Mucosa of stomach (tissue), 1 donor: ENCODE measurements around the gene TUBB4A.

Source experiments
- H3K27me3 ChIP-seq: one replicate; pipeline ENCODE4 v1.7.0; 2013; ENCODE audit warnings: mild to moderate bottlenecking, low read length; ENCODE audit not compliant: control insufficient read depth, insufficient read depth
- H3K36me3 ChIP-seq: one replicate; pipeline ENCODE4 v1.7.0; 2013; ENCODE audit warnings: low read length; ENCODE audit not compliant: control insufficient read depth, insufficient read depth
- H3K4me1 ChIP-seq: one replicate; pipeline ENCODE4 v1.7.0; 2013; ENCODE audit warnings: mild to moderate bottlenecking, low read length; ENCODE audit not compliant: control insufficient read depth, insufficient read depth
- H3K4me3 ChIP-seq: one replicate; pipeline ENCODE4 v1.7.0; 2013; ENCODE audit warnings: low read length
- H3K9ac ChIP-seq: one replicate; pipeline ENCODE4 v1.7.0; 2013; ENCODE audit warnings: mild to moderate bottlenecking, low read length, moderate library complexity
- H3K9me3 ChIP-seq: one replicate; pipeline ENCODE4 v1.7.0; 2013; ENCODE audit warnings: mild to moderate bottlenecking, low read length, moderate library complexity; ENCODE audit not compliant: control insufficient read depth
- donor health status: Pancreatic carcinoma.

The TUBB4A gene

DNA sequence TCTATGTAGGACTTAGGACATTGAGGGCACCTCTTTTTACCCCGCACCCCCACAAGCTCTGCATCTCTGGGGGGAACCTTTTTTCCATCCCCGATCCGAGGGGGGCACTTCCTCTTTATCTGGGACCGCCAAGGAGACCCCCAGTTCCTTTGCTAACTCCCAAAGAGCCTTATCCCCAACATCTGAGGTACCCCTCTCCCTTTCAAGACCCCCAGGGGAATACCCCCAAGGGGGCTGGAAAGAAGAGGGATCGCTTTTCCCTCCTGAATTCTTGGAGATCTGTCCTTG lies 29.8 kb upstream of the TUBB4A start:
- Histone ChIP-seq H3K9ac (no peak overlapping the region), H3K27me3 (peaks cover 46% of the 10 kb centered on the region), H3K36me3 (no peaks in the 10 kb centered on the region), H3K4me1 (peaks cover 26% of the 10 kb centered on the region), H3K9me3 (no peaks in the 10 kb centered on the region), H3K4me3 (no peak overlapping the region)

DNA sequence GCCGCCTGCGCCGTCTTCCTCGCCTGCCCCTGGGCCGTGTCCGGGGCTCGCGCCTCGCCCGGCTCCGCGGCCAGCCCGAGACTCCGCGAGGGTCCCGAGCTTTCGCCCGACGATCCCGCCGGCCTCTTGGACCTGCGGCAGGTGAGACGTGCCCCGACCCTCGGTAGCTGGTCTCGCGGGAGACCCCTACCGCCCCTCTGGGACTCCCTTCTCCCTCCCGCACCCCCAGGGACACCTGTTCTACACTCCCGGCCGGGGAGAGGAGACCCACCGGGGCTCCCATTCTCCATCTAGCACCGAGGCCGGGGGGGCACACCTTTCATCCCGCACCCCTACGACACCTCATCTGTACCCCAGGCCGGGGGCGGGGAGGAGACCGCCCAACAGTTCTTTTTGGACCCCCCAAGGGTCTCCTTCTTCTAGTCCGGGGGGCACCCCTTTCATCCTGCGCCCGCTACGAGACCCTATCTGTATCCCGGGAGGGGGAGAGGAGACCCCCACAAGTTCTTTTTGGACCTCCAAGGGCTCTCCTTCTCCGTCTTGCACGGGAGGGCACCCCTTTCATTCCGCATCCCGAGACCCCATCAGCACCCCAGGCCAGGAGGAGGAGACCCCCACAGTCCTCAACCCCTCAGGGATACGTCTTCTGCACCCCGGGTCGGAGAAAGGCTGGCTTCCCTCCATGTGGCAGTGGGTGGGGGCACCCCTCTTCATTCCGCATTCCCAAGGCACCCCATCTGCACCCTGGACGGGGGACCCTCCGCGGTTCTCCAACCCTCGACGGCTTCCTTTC lies 29.2 kb upstream of the TUBB4A start:
- no peaks in the 10 kb centered on the region for H3K9me3 ChIP-seq
- peak overlapping the region; percentile 53 for H3K9ac ChIP-seq
- no peaks in the 10 kb centered on the region for H3K36me3 ChIP-seq
- H3K4me3 ChIP-seq: peak overlapping the region; percentile 19
- H3K27me3 ChIP-seq: peaks cover 46% of the 10 kb centered on the region
- peaks cover 25% of the 10 kb centered on the region for H3K4me1 ChIP-seq

DNA sequence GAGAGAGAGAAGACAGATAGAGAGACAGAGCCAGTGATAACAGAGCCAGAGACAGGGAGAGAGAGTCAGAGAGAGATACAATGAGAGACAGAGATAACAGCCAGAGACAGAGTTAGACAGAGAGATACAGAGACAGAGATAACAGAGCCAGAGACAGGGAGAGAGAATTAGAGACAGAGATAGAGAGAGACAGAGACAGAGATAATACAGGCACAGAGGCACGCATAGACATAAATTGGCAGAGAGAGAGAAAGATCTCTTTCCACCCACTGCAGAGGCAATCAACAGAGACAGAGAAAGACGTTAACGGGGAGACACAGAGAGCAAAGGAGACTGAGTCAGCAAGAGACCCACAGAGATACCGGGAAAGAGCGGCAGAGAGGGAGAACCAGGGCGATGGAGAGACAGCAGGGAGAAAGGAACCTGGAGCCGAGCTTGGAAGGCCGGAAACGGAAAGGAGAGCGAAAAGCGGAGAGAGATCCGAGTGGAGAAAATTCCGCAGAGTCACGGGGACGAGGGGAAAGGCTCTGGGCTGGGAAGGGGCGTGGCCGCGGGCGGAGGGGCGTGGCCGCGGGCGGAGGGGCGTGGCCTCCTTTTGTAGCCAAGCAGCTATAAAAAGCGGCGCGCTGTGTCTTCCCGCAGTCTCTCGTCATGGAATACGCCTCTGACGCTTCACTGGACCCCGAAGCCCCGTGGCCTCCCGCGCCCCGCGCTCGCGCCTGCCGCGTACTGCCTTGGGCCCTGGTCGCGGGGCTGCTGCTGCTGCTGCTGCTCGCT lies 28.5 kb upstream of the TUBB4A start, which contains the start of gene TNFSF9:
TNFSF9 (plus strand) TSS at position 641 of the 777 bp plus-strand sequence; CDS start at position 652, 11 bp downstream.
- peaks cover 46% of the 10 kb centered on the region for H3K27me3 ChIP-seq
- peak within 1 kb of the TSS; percentile 53 for H3K9ac ChIP-seq
- H3K4me1 ChIP-seq: peaks cover 23% of the 10 kb centered on the region
- H3K4me3 ChIP-seq: peak within 1 kb of the TSS; percentile 19
- H3K9me3 ChIP-seq: no peaks in the 10 kb centered on the region
- no peaks in the 10 kb centered on the region for H3K36me3 ChIP-seq

DNA sequence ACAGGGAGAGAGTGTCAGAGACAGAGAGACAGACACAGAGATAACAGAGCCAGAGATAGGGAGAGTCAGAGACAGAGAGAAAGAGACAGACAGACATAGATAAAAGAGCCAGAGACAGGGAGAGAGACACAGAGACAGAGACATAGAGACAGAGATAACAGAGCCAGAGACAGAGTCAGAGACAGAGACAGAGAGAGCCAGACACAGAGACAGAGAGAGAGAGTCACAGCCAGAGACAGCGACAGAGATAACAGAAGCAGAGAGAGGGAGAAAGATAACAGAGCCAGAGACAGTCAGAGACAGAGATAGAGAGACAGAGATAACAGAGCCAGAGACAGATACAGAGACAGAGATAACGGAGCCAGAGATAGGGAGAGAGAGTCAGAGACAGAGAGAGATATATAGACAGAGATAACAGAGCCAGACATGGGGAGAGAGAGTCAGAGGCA lies 27.9 kb upstream of the TUBB4A start:
- H3K27me3 ChIP-seq: peaks cover 46% of the 10 kb centered on the region
- peaks cover 23% of the 10 kb centered on the region for H3K4me1 ChIP-seq
- H3K36me3 ChIP-seq: no peaks in the 10 kb centered on the region
- no peaks in the 10 kb centered on the region for H3K9me3 ChIP-seq
- peak overlapping the region; percentile 44 for H3K9ac ChIP-seq
- H3K4me3 ChIP-seq: no peak overlapping the region

DNA sequence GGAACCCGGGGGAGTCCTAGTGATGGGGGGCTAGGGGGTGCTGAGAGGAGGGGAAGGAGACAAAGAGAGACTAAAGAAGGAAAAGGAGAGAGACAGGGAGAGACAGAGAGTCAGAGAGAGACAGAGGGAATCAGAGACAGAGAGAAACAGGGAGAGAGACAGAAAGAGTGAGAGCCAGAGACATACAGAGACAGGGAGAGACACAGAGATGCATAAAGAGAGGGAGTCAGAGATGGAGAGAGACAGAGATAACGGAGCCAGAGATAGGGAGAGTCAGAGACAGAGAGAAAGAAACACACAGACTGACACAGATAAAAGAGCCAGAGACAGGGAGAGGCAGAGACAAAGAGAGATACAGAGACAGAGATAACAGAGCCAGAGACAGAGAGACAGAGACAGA lies 27.2 kb upstream of the TUBB4A start:
- Histone ChIP-seq H3K9ac (no peak overlapping the region), H3K9me3 (no peaks in the 10 kb centered on the region), H3K36me3 (no peaks in the 10 kb centered on the region), H3K27me3 (peaks cover 41% of the 10 kb centered on the region), H3K4me3 (no peak overlapping the region), H3K4me1 (peaks cover 23% of the 10 kb centered on the region)

DNA sequence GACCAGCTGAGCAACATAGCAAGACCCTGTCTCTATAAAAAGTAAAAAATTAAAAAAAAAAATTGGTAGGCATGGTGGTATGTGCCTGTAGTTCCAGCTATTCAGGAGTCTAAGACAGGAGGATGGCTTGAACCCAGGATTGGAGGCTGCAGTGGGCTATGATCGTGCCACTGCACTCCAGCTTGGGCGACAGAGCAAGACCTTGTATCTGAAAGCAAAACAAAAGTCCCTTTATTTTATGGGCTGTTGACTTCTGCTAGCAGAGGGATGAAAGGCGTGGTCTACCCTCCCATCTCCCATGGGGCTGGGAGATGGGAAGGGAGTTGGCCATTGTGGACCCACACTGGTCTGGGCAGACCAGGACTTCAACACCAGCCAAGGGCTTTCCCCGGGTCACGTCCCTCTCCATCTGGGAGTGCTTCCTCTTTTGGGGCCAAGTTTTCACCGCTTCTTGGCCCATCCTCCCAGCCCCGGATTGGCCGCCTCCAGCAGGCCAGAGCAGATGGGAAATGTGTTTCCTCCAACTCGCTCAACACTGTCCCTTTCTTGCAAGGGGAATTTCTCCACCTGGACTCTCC lies 26.5 kb upstream of the TUBB4A start:
- H3K36me3 ChIP-seq: no peaks in the 10 kb centered on the region
- peaks cover 23% of the 10 kb centered on the region for H3K4me1 ChIP-seq
- no peaks in the 10 kb centered on the region for H3K9me3 ChIP-seq
- H3K4me3 ChIP-seq: no peak overlapping the region
- H3K27me3 ChIP-seq: peaks cover 36% of the 10 kb centered on the region
- H3K9ac ChIP-seq: no peak overlapping the region

DNA sequence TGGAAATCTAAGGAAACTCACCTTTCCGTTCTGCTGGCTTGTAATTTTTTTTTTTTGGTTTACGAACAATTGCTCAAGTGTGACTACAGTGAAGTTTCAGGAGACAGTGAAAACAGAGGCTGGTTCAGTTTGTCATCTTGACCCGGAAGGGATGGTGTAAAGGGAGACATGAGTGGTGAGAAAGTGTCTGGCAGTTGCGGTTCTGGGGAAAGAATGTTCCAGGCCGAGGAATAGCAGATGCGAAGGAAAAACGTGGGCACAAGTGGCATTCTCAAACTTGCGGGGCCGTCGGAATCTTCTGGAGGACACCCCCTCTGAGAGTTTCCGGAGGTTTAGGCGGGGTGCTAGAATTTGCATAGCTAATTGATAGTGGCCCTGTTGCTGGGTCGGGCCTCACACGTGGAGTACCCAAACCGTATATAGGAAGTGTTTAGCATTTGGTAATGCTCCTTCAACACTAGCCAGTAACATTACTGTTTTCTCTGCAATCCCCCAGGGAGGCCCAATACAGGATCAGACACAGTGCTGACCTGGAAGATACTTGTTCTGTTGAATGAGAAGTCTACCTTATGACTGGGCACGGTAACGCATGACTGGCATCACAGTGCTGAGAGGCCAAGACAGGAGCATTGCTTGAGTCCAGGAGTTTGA lies 25.9 kb upstream of the TUBB4A start:
- Histone ChIP-seq H3K9me3 (no peaks in the 10 kb centered on the region), H3K27me3 (peaks cover 35% of the 10 kb centered on the region), H3K4me3 (no peak overlapping the region), H3K36me3 (no peaks in the 10 kb centered on the region), H3K9ac (no peak overlapping the region), H3K4me1 (peaks cover 23% of the 10 kb centered on the region)

DNA sequence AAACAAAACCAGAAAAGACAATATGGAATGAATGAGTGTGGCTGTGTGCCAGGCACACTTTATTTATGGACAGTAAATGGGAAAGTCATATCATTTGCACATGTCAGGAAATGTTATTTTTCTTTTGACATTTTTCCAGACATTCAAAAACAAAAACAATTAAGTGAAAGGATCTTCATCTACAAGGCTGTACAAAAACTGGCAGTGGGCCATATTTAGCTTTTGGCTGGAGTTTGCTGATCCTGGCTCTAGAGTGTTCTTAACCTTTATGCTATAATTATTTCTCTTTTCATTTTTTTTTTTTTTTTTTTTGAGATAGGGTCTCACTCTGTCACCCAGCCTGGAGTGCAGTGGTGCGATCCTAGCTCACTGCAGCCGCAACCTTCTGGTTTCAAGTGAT lies 22.2 kb upstream of the TUBB4A start:
- H3K4me1 ChIP-seq: no peaks in the 10 kb centered on the region
- H3K9me3 ChIP-seq: no peaks in the 10 kb centered on the region
- H3K4me3 ChIP-seq: no peak overlapping the region
- peaks cover 2% of the 10 kb centered on the region for H3K27me3 ChIP-seq
- no peaks in the 10 kb centered on the region for H3K36me3 ChIP-seq
- H3K9ac ChIP-seq: no peak overlapping the region

DNA sequence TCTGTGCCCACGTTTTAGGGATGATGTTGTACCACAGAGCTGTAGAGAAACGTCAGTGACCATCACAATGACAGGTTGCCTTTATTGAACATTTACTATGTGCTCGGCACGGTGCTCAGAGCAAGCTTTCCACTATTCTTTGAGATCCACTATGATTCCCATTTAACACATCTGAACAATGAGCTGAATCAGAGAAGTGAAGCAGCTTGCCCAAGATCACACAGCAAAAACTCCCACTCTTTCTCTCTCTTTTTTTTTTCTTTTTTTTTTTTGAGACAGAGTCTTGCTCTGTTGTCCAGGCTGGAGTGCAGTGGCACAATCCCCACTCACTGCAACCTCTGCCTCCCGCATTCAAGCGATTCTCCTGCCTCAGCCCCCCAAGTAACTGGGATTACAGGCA lies 20.6 kb upstream of the TUBB4A start:
- no peaks in the 10 kb centered on the region for H3K36me3 ChIP-seq
- H3K4me3 ChIP-seq: no peak overlapping the region
- H3K27me3 ChIP-seq: no peaks in the 10 kb centered on the region
- H3K4me1 ChIP-seq: no peaks in the 10 kb centered on the region
- no peak overlapping the region for H3K9ac ChIP-seq
- H3K9me3 ChIP-seq: no peaks in the 10 kb centered on the region

DNA sequence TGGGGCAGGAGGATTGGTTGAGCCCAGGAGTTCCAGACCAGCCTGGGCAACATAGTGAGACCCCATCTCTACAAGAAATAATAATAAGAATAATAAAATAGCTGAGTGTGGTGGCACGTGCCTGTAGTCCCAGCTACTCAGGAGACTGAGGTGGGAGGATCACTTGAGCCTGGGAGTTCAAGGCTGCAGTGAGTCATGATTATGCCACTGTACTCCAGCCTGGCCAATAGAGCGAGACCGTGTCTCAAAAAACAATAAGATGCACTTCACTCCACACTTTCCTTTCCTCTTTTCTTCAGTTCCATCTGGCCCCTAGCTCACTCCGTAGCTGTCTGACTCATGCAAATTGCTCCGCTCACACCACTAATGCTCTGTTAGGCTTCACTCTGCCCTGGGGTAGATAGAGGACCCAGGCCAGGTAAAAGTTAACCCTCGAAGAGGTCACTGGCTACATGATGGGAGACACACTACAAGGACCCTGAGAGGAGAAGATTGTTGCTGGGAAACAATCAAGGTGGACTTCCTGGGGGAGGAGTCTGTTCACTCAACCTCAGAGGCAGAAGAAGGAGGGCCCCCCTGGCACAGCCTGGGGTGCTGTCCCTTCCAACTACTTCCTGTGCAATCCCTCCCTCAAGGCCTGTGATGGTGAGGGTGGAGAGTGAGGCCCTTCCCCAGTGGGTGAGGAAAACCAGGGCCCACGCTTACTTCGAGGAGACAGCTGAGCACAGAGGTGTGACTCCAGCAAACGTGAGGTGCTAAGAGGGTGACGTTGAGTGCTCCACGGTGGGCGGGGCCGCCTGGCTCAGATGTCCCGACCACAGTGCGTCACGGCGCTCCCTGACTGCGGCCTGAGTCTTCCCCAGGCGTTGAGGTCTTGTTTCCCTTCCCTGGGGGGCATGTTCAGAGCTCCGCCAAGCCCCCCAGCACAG lies 19.9 kb upstream of the TUBB4A start:
- H3K4me1 ChIP-seq: peaks cover 3% of the 10 kb centered on the region
- no peaks in the 10 kb centered on the region for H3K9me3 ChIP-seq
- H3K36me3 ChIP-seq: no peaks in the 10 kb centered on the region
- H3K27me3 ChIP-seq: no peaks in the 10 kb centered on the region
- no peak overlapping the region for H3K9ac ChIP-seq
- H3K4me3 ChIP-seq: no peak overlapping the region

DNA sequence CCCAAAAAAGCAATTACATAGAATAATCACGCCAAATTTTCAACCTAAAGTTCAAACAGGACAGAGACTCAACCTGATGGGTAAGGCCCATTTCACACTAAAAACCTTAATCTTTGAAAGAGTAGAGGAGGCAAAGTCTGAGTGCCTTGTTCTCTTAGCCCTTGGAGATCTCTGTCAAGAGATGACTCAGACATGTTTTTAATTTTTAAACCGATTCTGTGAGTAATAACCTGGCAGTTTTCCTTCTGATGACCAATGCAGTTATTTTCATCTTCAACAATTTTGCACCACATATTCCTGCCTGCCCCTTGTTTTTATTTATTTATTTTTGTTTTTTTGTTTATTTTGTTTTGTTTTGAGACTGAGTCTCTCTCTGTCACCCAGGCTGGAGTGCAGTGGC lies 17.2 kb upstream of the TUBB4A start:
- Histone ChIP-seq H3K36me3 (no peaks in the 10 kb centered on the region), H3K4me1 (peaks cover 5% of the 10 kb centered on the region), H3K27me3 (no peaks in the 10 kb centered on the region), H3K9ac (no peak overlapping the region), H3K9me3 (no peaks in the 10 kb centered on the region), H3K4me3 (no peak overlapping the region)
